Measurements from ENCODE around the gene XPNPEP3.

Gene XPNPEP3

DNA sequence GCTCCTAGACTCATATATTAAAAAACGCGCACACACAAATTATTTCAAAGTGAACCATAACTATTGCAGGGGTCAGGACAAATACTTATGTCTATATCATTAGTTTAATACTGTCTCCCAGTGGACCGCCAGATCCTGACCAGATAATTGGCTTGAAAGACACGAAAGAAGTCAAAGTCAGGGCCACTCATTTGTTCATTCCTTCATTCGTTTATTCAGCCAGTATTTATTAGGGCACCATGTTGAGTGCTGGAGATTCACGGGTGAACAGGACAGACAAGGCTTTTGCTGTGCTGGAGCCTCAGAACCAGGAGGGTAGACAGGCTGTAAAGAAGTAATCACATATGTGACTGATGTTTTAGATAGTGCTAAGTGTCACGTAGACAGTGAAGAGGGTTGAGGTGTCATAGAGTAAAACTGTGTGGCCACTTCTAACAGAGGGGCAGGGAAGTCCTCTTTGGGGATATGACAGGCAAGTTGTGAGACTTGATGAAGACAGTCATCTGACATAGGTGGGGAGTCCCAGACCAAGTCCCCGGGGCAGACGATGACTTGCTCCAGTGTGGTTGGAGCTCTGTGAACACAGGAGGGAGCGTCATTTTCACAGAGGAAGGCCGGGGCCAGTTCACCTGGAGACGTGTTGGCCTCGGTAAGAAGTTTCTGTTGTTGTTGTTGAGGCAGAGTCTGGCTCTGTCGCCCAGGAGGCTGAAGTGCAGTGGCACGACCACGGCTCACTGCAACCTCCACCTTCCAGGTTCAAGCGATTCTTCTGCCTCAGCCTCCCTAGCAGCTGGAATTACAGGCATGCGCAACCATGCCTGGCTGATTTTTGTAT lies 120.1 kb downstream of the XPNPEP3 start:
- H3K4me3 Mint-ChIP-seq: no peak overlapping the region
- peaks cover 17% of the 10 kb centered on the region for H3K36me3 Mint-ChIP-seq (ENCODE audit: low read depth)
- H3K27me3 Mint-ChIP-seq: no peaks in the 10 kb centered on the region
- DNase-seq: no peak
- no peaks in the 10 kb centered on the region for H3K9me3 Mint-ChIP-seq
- H3K27ac Mint-ChIP-seq: no peak overlapping the region
- H3K4me1 Mint-ChIP-seq (ENCODE audit: low read depth): no peaks in the 10 kb centered on the region

DNA sequence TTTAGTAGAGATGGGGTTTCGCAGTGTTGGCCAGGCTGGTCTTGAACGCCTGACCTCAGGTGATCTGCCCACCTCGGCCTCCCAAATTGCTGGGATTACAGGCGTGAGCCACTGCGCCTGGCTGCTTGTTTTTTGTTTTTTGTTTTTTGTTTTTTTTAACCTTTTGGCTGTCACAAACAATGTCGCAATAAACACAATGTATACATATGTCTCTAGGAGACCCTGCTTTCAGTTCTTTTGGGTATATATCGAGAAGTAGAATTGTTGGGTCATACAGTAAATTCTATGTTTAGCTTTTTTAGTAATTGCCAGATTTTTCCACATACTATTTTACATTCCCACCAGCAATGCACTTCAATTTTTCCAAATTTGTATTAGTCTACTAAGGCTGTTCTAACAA lies 122.2 kb downstream of the XPNPEP3 start:
- Mint-ChIP-seq H3K36me3 (ENCODE audit: low read depth) (no peaks in the 10 kb centered on the region), H3K4me1 (ENCODE audit: low read depth) (no peaks in the 10 kb centered on the region)

DNA sequence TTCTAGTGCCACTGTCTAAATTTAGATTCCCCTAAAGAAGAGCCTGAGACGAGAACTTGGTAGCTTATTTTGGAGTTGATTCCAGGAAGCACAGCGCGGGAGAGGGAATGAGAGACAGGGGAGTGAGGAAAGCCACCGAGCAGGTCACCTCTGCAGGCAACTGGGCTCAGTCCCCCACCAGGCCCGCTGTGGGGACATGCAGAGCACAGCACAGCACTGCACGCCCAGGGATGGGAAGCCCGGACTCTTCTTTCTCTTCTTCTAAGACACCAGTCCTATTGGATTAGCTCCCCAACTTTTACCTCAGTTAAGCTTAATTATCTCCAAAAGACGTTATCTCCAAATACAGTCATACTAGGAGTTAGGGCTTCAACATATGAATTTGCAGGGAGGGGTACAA lies 122.9 kb downstream of the XPNPEP3 start:
- no peak for DNase-seq

More for the DNA sequence above, 122.2 kb downstream of the XPNPEP3 start:
- Mint-ChIP-seq H3K27me3 (no peaks in the 10 kb centered on the region), H3K4me3 (no peak overlapping the region), H3K9me3 (no peaks in the 10 kb centered on the region), H3K27ac (no peak overlapping the region)
- DNase-seq: no peak

More for the DNA sequence above, 122.9 kb downstream of the XPNPEP3 start:
- H3K4me3 Mint-ChIP-seq: no peak overlapping the region
- H3K4me1 Mint-ChIP-seq (ENCODE audit: low read depth): no peaks in the 10 kb centered on the region
- no peaks in the 10 kb centered on the region for H3K27me3 Mint-ChIP-seq
- H3K9me3 Mint-ChIP-seq: no peaks in the 10 kb centered on the region
- H3K36me3 Mint-ChIP-seq (ENCODE audit: low read depth): no peaks in the 10 kb centered on the region
- H3K27ac Mint-ChIP-seq: no peak overlapping the region
